Activated gamma-delta T cell treated with anti-CD3 and anti-CD28 coated beads, Interleukin-2, amount 50 U/mL, for 16 hours (primary cell): ENCODE data around the gene HOATZ.

Experiments
- DNase-seq: peaks from one replicate; pipeline ENCODE4 v3.0.0-alpha.2; 2020; ENCODE audit warnings: low read depth

The HOATZ gene

DNA sequence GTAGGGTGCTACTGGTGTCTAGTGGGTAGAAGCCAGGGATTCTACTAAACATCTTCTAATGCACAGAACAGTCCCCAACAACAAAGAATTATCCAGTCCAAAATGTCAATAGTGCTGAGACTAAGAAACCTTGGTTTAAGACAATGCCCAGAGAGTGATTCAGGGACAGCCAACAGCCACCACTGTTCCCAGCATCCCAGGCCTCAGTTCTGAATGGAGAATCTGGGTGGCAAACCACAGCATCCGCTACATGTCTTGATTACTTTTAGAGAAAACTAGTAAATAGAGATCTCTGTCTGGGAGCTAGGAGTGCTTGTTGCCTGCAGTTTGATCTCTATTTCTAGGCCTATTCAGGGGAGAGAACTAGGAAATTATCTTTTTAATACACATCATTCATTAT lies 66.8 kb downstream of the HOATZ start:
- no peak for DNase-seq

DNA sequence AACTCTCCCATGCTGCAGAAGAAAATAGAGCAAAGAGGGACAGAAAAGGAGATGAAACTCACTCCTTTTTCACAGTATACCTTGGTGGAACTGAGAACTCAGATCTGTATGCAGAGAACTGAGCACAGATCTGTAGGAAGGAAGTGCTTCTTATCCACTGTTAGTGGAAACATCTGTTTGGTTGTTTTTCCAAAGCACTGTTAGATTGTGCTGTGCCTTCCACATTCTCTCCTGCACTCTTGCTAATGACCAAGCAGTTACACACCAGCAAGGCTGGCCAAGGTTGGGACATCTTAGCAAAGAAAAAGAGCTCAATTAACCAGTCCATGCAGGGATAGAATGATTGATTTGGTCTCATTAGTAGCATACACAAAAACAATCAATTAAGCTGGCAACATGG lies 67.6 kb downstream of the HOATZ start:
- DNase-seq, result no peak

DNA sequence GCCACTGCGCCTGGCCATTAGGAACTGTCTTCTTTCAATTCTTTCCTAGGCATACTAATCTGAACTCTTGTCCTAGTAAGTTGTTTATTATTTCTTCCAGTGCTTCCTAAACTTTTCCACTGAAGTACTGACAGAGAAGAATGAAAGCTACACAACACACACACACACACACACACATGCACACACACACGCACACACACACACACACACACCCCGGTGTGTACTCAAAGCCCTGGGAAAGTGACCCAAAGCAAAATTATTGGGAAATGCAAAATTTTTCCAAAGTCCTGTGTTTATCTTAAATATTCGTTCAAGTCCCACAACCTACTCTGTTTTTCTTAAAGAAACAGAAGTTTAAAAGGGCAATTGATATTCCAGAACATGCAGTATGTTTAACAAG lies 68.3 kb downstream of the HOATZ start:
- no peak for DNase-seq

DNA sequence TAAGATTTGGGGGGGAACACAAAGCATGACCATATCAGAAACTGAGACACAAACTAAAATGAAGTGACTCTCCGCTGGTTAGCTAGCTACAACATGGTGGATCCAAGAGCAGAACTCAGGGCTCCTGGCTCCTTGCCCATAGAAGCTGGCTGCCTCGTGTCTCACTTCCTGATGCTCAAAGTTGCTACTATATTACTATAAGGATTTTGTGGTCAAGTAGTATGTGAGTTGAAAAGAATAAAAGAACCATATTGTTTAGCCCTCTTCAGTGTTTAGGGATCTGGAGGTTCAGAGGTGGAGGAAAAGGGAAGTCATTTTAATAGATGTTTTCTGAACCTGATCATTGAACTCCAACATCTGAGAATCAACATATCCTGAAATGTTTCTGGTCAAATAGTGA lies 70.8 kb downstream of the HOATZ start:
- DNase-seq, result no peak

DNA sequence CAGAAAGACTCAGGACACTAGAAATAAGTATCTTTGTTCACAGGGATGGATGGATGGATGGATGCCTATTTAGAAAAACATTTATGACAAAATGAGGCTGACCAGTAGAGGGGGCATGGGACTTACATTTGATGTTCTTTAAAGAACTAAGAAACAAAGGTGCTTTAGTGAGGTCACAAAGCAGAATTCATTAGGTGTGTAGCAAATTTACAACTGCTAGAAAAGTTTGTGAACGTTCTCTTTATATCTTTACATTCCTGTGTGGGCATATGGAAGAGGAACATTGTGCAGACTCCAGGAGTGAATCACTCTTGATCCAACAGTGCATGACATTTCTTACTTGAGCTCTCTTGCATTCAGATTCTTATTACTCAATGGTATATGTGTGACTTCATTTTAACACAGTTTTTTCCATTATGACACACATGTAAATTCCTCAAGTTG lies 71.8 kb downstream of the HOATZ start:
- DNase-seq, result no peak
